ENCODE data around the gene CISD3.

The CISD3 gene

GRCh38 chr17:38730526-38731379 is 612 bp downstream of the CISD3 start (continued):
- TF ChIP-seq ZNF623 (tag by site-specific recombination; IDR thresholded peaks at IDR 0.05) (no peak), KLF17 (tag by site-specific recombination; IDR thresholded peaks at IDR 0.05) (peak; percentile 84), GFI1B (tag by site-specific recombination; IDR thresholded peaks at IDR 0.05) (no peak), ZNF239 (tag by site-specific recombination; IDR thresholded peaks at IDR 0.05) (peak; percentile 32; the same call in 1 of the 2 replicates), ZNF423 (tag by site-specific recombination; IDR thresholded peaks at IDR 0.05) (peak; percentile 42), ZNF366 (tag by site-specific recombination; conservative IDR thresholded peaks at IDR 0.05) (peak; percentile 71), ZNF664 (tag by site-specific recombination; IDR thresholded peaks at IDR 0.05) (no peak), ZNF530 (tag by site-specific recombination; IDR thresholded peaks at IDR 0.05; ENCODE audit: low read depth) (no peak), ZSCAN4 (tag by site-specific recombination; IDR thresholded peaks at IDR 0.05) (no peak), ZNF449 (tag by site-specific recombination; IDR thresholded peaks at IDR 0.05) (no peak), ZNF654 (tag by site-specific recombination; IDR thresholded peaks at IDR 0.05; ENCODE audit: low read depth) (no peak), ZNF548 (tag by site-specific recombination; IDR thresholded peaks at IDR 0.05) (no peak), ZBTB11 (tag by site-specific recombination; conservative IDR thresholded peaks at IDR 0.05; ENCODE audit: low read depth) (peak; percentile 36; the same call in 1 of the 2 replicates), KLF1 (tag by site-specific recombination; IDR thresholded peaks at IDR 0.05) (peak; percentile 32; the same call in 1 of the 2 replicates), ZNF175 (tag by site-specific recombination; IDR thresholded peaks at IDR 0.05) (no peak), GLI4 (tag by site-specific recombination; IDR thresholded peaks at IDR 0.05) (peak; percentile 81), ZNF513 (tag by site-specific recombination; IDR thresholded peaks at IDR 0.05) (no peak), ZNF624 (tag by site-specific recombination; IDR thresholded peaks at IDR 0.05) (no peak), GLI2 (tag by site-specific recombination; IDR thresholded peaks at IDR 0.05; ENCODE audit: borderline replicate concordance, low read depth) (no peak), OVOL3 (tag by site-specific recombination; IDR thresholded peaks at IDR 0.05) (no peak), ZNF354C (tag by site-specific recombination; IDR thresholded peaks at IDR 0.05; ENCODE audit: borderline replicate concordance, low read depth) (no peak), ZNF404 (tag by site-specific recombination; IDR thresholded peaks at IDR 0.05) (no peak), TCF7L2 (IDR thresholded peaks at IDR 0.05; ENCODE audit: borderline replicate concordance, low read depth, low read length) (no peak), ZNF48 (tag by site-specific recombination; IDR thresholded peaks at IDR 0.05) (no peak), ZNF37A (tag by site-specific recombination; IDR thresholded peaks at IDR 0.05) (no peak), ZNF791 (tag by site-specific recombination; IDR thresholded peaks at IDR 0.05) (no peak), ZNF274 (IDR thresholded peaks at IDR 0.05; ENCODE audit: low read length) (no peak), ZNF274 (tag by site-specific recombination; IDR thresholded peaks at IDR 0.05; ENCODE audit: borderline replicate concordance) (no peak), ZNF114 (tag by site-specific recombination; IDR thresholded peaks at IDR 0.05) (no peak), ZSCAN18 (tag by site-specific recombination; IDR thresholded peaks at IDR 0.05) (no peak), WT1 (tag by site-specific recombination; IDR thresholded peaks at IDR 0.05) (peak; percentile 44; the same call in 1 of the 2 replicates)

All from HEK293 (cell line).